Vagina (tissue), 2 donors: ENCODE results near the gene TTC28. TPM values are rescaled to one million over a fixed set of nuclear protein-coding genes. Genes with fewer than 3 reads are reported as not detected.

ENCODE experiments used
- DNase-seq, 2 donors: peaks; one replicate each; pipeline ENCODE4 v3.0.0-alpha.2; 2017; ENCODE audit errors: extremely low spot score in 2 of 2
- H3K27ac ChIP-seq: fragments of 200-600 bp; sonication (generic); one replicate; pipeline ENCODE4 v1.5.1; 2019
- H3K27me3 ChIP-seq: fragments of 200-600 bp; sonication (generic); one replicate; pipeline ENCODE4 v1.5.1; 2019
- H3K36me3 ChIP-seq, 2 donors: fragments of 200-600 bp; sonication (generic); one replicate each; pipeline ENCODE4 v1.5.1; 2017 to 2019
- H3K4me1 ChIP-seq: fragments of 200-600 bp; sonication (generic); one replicate; pipeline ENCODE4 v1.5.1; 2019
- H3K4me3 ChIP-seq, 2 donors: fragments of 200-600 bp; sonication (generic); 1 replicate in 1 of 2; 2 replicates in 1 of 2; pipeline ENCODE4 v1.5.1; 2016 to 2019
- H3K9me3 ChIP-seq: fragments of 200-600 bp; sonication (generic); one replicate; pipeline ENCODE4 v1.5.1; 2019
- CTCF ChIP-seq, 3 experiments: fragments of 450-650 bp in 2 of 3; fragments of 200-600 bp in 1 of 3; sonication (generic) in 1 of 3; IDR thresholded peaks; one replicate each; pipeline ENCODE4 v1.5.1; 2017 to 2019; ENCODE audit warnings: antibody characterized with exemption in 3 of 3, mild to moderate bottlenecking in 2 of 3, moderate library complexity in 2 of 3
- POLR2A ChIP-seq, 2 donors: fragments of 450-650 bp; IDR thresholded peaks; one replicate each; pipeline ENCODE4 v1.6.1; 2017; ENCODE audit warnings: antibody characterized with exemption in 2 of 2, mild to moderate bottlenecking in 2 of 2, moderate library complexity in 2 of 2
- POLR2AphosphoS5 ChIP-seq, 2 donors: sonication (generic); formaldehyde crosslinking; IDR thresholded peaks; one replicate each; pipeline ENCODE4 v1.9.0; 2017; ENCODE audit warnings: antibody characterized with exemption in 2 of 2, mild to moderate bottlenecking in 2 of 2, low read depth in 1 of 2; ENCODE audit not compliant: insufficient read depth in 1 of 2
- intact Hi-C: fragments of 100-400 bp; cut with DNase I; formaldehyde crosslinking; loops from one replicate; pipeline ENCODE4 v1.15.1; 2023
- total RNA-seq: library from RNA; depleted of rRNA; stranded (reverse); fragments of >200 nt; gene quantifications from one replicate; pipeline ENCODE4 v1.2.3, GENCODE V29; 2016

Gene TTC28
- total RNA-seq, 1 donor from 2014 or later: 41.7 TPM

DNA sequence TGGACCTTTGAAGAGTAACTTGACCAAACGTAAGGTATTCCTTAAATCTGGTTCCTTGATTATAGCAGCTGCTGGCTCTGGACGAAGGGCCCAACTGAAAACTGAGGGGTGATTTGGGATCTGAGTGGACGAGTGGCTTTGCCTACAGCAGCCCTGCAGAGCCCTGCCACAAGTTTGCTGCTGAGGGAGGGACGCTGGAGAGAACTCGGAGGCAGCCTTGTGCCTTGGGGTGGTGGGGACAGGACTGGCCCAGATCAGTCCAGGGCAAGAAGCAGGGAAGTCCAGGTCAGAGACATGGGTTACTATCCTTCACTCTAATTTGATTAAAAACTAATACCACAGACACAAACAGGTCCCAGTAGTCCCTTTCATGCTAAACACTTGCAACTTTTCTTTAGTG lies 671.0 kb downstream of the TTC28 start:
- H3K4me3 ChIP-seq: no peak overlapping the region
- TF ChIP-seq CTCF (IDR thresholded peaks at IDR 0.05) (no peak), POLR2AphosphoS5 (IDR thresholded peaks at IDR 0.05; ENCODE audit: insufficient read depth in 1 of 2, low read depth in 1 of 2) (no peak), POLR2A (IDR thresholded peaks at IDR 0.05) (no peak)
- H3K9me3 ChIP-seq: no peaks in the 10 kb centered on the region
- intact Hi-C loops: loop anchor here (5.0 to 10.0 kb wide), 2 partner anchors 94 to 1251 kb away; partner anchors contain the start of gene PITPNB
- H3K4me1 ChIP-seq: peaks cover 12% of the 10 kb centered on the region
- no peaks in the 10 kb centered on the region for H3K27me3 ChIP-seq
- DNase-seq: no peak
- H3K27ac ChIP-seq: no peak overlapping the region
- no peaks in the 10 kb centered on the region for H3K36me3 ChIP-seq

GRCh38 chr22:28008056-28008455 lies 671.6 kb downstream of the TTC28 start:
- no peaks in the 10 kb centered on the region for H3K36me3 ChIP-seq
- H3K27me3 ChIP-seq: no peaks in the 10 kb centered on the region
- H3K27ac ChIP-seq: no peak overlapping the region
- no peak for DNase-seq
- H3K4me1 ChIP-seq: peaks cover 13% of the 10 kb centered on the region
- intact Hi-C loops: loop anchor here (5.0 to 10.0 kb wide), 2 partner anchors 93 to 1251 kb away; partner anchors contain the start of gene PITPNB
- no peak overlapping the region for H3K4me3 ChIP-seq
- no peaks in the 10 kb centered on the region for H3K9me3 ChIP-seq
- no peak for TF ChIP-seq POLR2AphosphoS5 (IDR thresholded peaks at IDR 0.05; ENCODE audit: insufficient read depth in 1 of 2, low read depth in 1 of 2)
- TF ChIP-seq POLR2A (IDR thresholded peaks at IDR 0.05): no peak
- no peak for TF ChIP-seq CTCF (IDR thresholded peaks at IDR 0.05)

DNA sequence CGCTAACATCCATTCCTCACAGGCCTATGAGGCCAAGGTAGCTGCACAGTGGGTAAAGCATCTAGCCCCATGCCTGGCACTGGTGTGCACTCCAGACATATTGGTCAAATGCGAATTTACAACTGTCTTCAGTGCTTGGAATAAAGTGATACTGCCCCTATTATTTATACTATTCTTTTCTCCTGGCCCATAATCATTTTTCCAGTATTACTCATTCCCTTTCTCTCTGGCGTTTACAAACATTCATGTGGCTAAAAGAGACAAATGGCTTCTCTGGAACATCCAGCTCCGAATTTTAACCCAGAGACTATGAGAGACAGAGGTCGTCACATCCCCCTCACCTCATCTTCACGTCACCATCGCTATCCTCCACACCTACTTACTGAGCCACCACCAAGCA lies 673.4 kb downstream of the TTC28 start:
- TF ChIP-seq CTCF (IDR thresholded peaks at IDR 0.05): no peak
- TF ChIP-seq POLR2AphosphoS5 (IDR thresholded peaks at IDR 0.05; ENCODE audit: insufficient read depth in 1 of 2, low read depth in 1 of 2): no peak
- no peak for TF ChIP-seq POLR2A (IDR thresholded peaks at IDR 0.05)
- H3K4me1 ChIP-seq: peaks cover 17% of the 10 kb centered on the region
- no peaks in the 10 kb centered on the region for H3K9me3 ChIP-seq
- DNase-seq: no peak
- no peak overlapping the region for H3K4me3 ChIP-seq
- H3K27me3 ChIP-seq: no peaks in the 10 kb centered on the region
- intact Hi-C loops: loop anchor here (5.0 to 10.0 kb wide), 2 partner anchors 91 to 1249 kb away; partner anchors contain the start of gene PITPNB
- no peaks in the 10 kb centered on the region for H3K36me3 ChIP-seq
- no peak overlapping the region for H3K27ac ChIP-seq

GRCh38 chr22:28005513-28005912 lies 674.1 kb downstream of the TTC28 start:
- no peaks in the 10 kb centered on the region for H3K9me3 ChIP-seq
- intact Hi-C loops: loop anchor here (5.0 to 10.0 kb wide), 2 partner anchors 91 to 1248 kb away; partner anchors contain the start of gene PITPNB
- no peaks in the 10 kb centered on the region for H3K36me3 ChIP-seq
- no peak overlapping the region for H3K27ac ChIP-seq
- no peak overlapping the region for H3K4me3 ChIP-seq
- TF ChIP-seq POLR2AphosphoS5 (IDR thresholded peaks at IDR 0.05; ENCODE audit: insufficient read depth in 1 of 2, low read depth in 1 of 2): no peak
- peaks cover 17% of the 10 kb centered on the region for H3K4me1 ChIP-seq
- no peak for DNase-seq
- H3K27me3 ChIP-seq: no peaks in the 10 kb centered on the region

GRCh38 chr22:28004021-28004420 lies 675.6 kb downstream of the TTC28 start:
- no peak for DNase-seq
- H3K4me3 ChIP-seq: no peak overlapping the region
- peaks cover 11% of the 10 kb centered on the region for H3K4me1 ChIP-seq
- no peaks in the 10 kb centered on the region for H3K36me3 ChIP-seq
- TF ChIP-seq CTCF (IDR thresholded peaks at IDR 0.05): no peak
- no peak for TF ChIP-seq POLR2AphosphoS5 (IDR thresholded peaks at IDR 0.05; ENCODE audit: insufficient read depth in 1 of 2, low read depth in 1 of 2)
- no peak for TF ChIP-seq POLR2A (IDR thresholded peaks at IDR 0.05)
- no peak overlapping the region for H3K27ac ChIP-seq
- intact Hi-C loops: loop anchor here (5.0 to 10.0 kb wide), 2 partner anchors 89 to 117 kb away; partner anchors contain the start of gene PITPNB
- no peaks in the 10 kb centered on the region for H3K9me3 ChIP-seq
- no peaks in the 10 kb centered on the region for H3K27me3 ChIP-seq
